ENCODE results near the gene EHD2. TPM values are rescaled to one million over a fixed set of nuclear protein-coding genes. Genes with fewer than 3 reads are reported as not detected.

Gene EHD2
- total RNA-seq, 4 donors from 2014 or later: 72.0 to 198 (median 82.9) TPM

GRCh38 chr19:47778049-47778953, 65.1 kb downstream of the EHD2 start, which contains the start of gene SELENOW:
TSS of gene SELENOW (plus strand) at chr19:47778703. CDS start at chr19:47778786, 83 bp downstream.
- Histone ChIP-seq H3K4me1 (peaks cover 0 to 7% of the 10 kb centered on the region in 2 donors), H3K27me3 (no peaks in the 10 kb centered on the region), H3K27ac (peak within 1 kb of the TSS; percentile 97 to 99), H3K36me3 (no peaks in the 10 kb centered on the region), H3K9me3 (no peaks in the 10 kb centered on the region), H3K4me3 (peak within 1 kb of the TSS; percentile 79 to 92)
- DNase-seq: peak; percentile 76 to 81
- TF ChIP-seq CTCF (IDR thresholded peaks at IDR 0.05) (no peak), POLR2A (IDR thresholded peaks at IDR 0.05) (peak; percentile 76 to 92)
- intact Hi-C loops (cut with DNase I; ENCODE audit: low total_unique reads): no loop called here

GRCh38 chr19:47778954-47779351, 65.7 kb downstream of the EHD2 start:
- peak; percentile 52 to 60 for DNase-seq
- TF ChIP-seq POLR2A (IDR thresholded peaks at IDR 0.05) (no peak), CTCF (IDR thresholded peaks at IDR 0.05) (no peak)
- peak overlapping the region; percentile 97 to 99 for H3K27ac ChIP-seq
- intact Hi-C loops (cut with DNase I; ENCODE audit: low total_unique reads): no loop called here
- H3K4me3 ChIP-seq: peak overlapping the region; percentile 79 to 92
- H3K36me3 ChIP-seq: no peaks in the 10 kb centered on the region
- H3K4me1 ChIP-seq: peaks cover 0 to 10% of the 10 kb centered on the region in 2 donors
- H3K27me3 ChIP-seq: no peaks in the 10 kb centered on the region
- no peaks in the 10 kb centered on the region for H3K9me3 ChIP-seq

- H3K4me1 ChIP-seq: peaks cover 0 to 10% of the 10 kb centered on the region in 2 donors
- no peaks in the 10 kb centered on the region for H3K9me3 ChIP-seq
- DNase-seq: peak; percentile 68 to 73
- TF ChIP-seq CTCF (IDR thresholded peaks at IDR 0.05) (no peak), POLR2A (IDR thresholded peaks at IDR 0.05) (peak in 1 of 2 donors; percentile 31)
- peak overlapping the region; percentile 97 to 99 for H3K27ac ChIP-seq
- H3K36me3 ChIP-seq: no peaks in the 10 kb centered on the region
- H3K27me3 ChIP-seq: no peaks in the 10 kb centered on the region
- peak overlapping the region; percentile 79 to 92 for H3K4me3 ChIP-seq
- intact Hi-C loops (cut with DNase I; ENCODE audit: low total_unique reads): loop anchor here (10.0 kb wide), 1 partner anchor 65 kb away; the partner anchor contains the start of gene EHD2
These were observed 66.4 kb downstream of the EHD2 start for GRCh38 chr19:47779524-47780214.

GRCh38 chr19:47780215-47780551, 67.0 kb downstream of the EHD2 start:
- intact Hi-C loops (cut with DNase I; ENCODE audit: low total_unique reads): loop anchor here (10.0 kb wide), 1 partner anchor 65 kb away; the partner anchor contains the start of gene EHD2

More at GRCh38 chr19:47780215-47780551, 67.0 kb downstream of the EHD2 start:
- H3K36me3 ChIP-seq: no peaks in the 10 kb centered on the region
- H3K4me3 ChIP-seq: peak overlapping the region; percentile 79 to 92
- H3K9me3 ChIP-seq: no peaks in the 10 kb centered on the region
- no peak for DNase-seq
- peak overlapping the region; percentile 97 to 99 for H3K27ac ChIP-seq
- TF ChIP-seq POLR2A (IDR thresholded peaks at IDR 0.05) (no peak), CTCF (IDR thresholded peaks at IDR 0.05) (no peak)
- H3K4me1 ChIP-seq: peaks cover 0 to 10% of the 10 kb centered on the region in 2 donors
- H3K27me3 ChIP-seq: no peaks in the 10 kb centered on the region
